H1 (cell line): ENCODE results near the gene PDZRN3. TPM values are rescaled to one million over a fixed set of nuclear protein-coding genes. Genes with fewer than 3 reads are reported as not detected.

Experiments used
- JUN ChIP-seq: IDR thresholded peaks from 2 replicates; pipeline ENCODE4 v1.6.1; 2011; ENCODE audit warnings: low read depth, mild to moderate bottlenecking, improper control_type of control experiment, low read length
- KDM1A ChIP-seq: fragments of 200-600, 300-600 bp; sonication (generic); IDR thresholded peaks from 2 replicates; pipeline ENCODE4 v1.7.1; 2016; ENCODE audit warnings: mild to moderate bottlenecking, low read length, borderline replicate concordance
- RAD21 ChIP-seq, 2 experiments: IDR thresholded peaks in 1 of 2; conservative IDR thresholded peaks in 1 of 2; 2 replicates each; pipeline ENCODE4 v1.6.1; 2011; ENCODE audit warnings: low read depth in 2 of 2, low read length in 2 of 2, improper control_type of control experiment in 1 of 2, inconsistent platforms in 1 of 2, mild to moderate bottlenecking in 1 of 2, moderate library complexity in 1 of 2
- SIN3A ChIP-seq, 2 experiments: IDR thresholded peaks in 1 of 2; conservative IDR thresholded peaks in 1 of 2; 2 replicates each; pipeline ENCODE4 v1.6.1; 2011 to 2012; ENCODE audit warnings: low read length in 2 of 2, improper control_type of control experiment in 1 of 2, low read depth in 1 of 2, mild to moderate bottlenecking in 1 of 2
- SUZ12 ChIP-seq: fragments of 200-600 bp; sonication (generic); IDR thresholded peaks from 2 replicates; pipeline ENCODE4 v1.6.1; 2012; ENCODE audit warnings: mild to moderate bottlenecking, inconsistent platforms, low read length, moderate library complexity, mixed read lengths
- TEAD4 ChIP-seq: IDR thresholded peaks from 2 replicates; pipeline ENCODE4 v1.6.1; 2012; ENCODE audit warnings: low read depth, low read length, inconsistent platforms, mixed read lengths
- polyA plus RNA-seq, 7 experiments: library from polyadenylated mRNA; depleted of rRNA in 3 of 7; stranded (reverse) in 5 of 7; unstranded in 2 of 7; fragments of >200 nt in 5 of 7; fragments of 200-250 nt in 2 of 7; gene quantifications; 1 replicate in 5 of 7; 2 replicates in 1 of 7; 4 replicates in 1 of 7; pipeline versions ENCODE4 v1.2.1 to v1.2.3, GENCODE V29; 2011 to 2013; ENCODE audit warnings: missing spikeins in 2 of 7, mixed read lengths in 2 of 7
- total RNA-seq: library from RNA; stranded (reverse); fragmentation: NEBNext Ultra II Directional; extraction: Animal tissue kit (Norgen Biotek cat#: 25700); gene quantifications from 2 replicates; pipeline ENCODE4 v1.2.1, GENCODE V29; 2021

The PDZRN3 gene
- total and polyA plus RNA-seq, 2 of the 8 experiments (the other 6 are each of a cell fraction or from before 2014, with no cell fraction given), result 4.2 to 20.5 TPM

GRCh38 chr3:73626106-73626505, 1.4 kb upstream of the PDZRN3 start (continued):
- no peak for TF ChIP-seq RAD21 (IDR thresholded peaks at IDR 0.05 in 1 of 2, conservative IDR thresholded peaks at IDR 0.05 in 1 of 2; ENCODE audit: low read depth in 2 of 2, low read length in 2 of 2)
- TF ChIP-seq SUZ12, result no peak
- TF ChIP-seq TEAD4, result no peak
- TF ChIP-seq KDM1A, result no peak
- no peak for TF ChIP-seq SIN3A (conservative IDR thresholded peaks at IDR 0.05 in 1 of 2, IDR thresholded peaks at IDR 0.05 in 1 of 2; ENCODE audit: low read depth in 1 of 2, low read length in 2 of 2)
- TF ChIP-seq JUN, result no peak
